Fibroblast of lung (primary cell): Measurements from ENCODE around the gene PXYLP1. TPM values are rescaled to one million over a fixed set of nuclear protein-coding genes. Genes with fewer than 3 reads are reported as not detected.

Source experiments
- DNase-seq, 2 donors: peaks; one replicate each; pipeline versions ENCODE4 v3.0.0 to v3.0.0-alpha.2; 2010; ENCODE audit warnings: low read depth in 2 of 2
- H2AFZ ChIP-seq: 2 replicates; pipeline ENCODE4 v1.5.1; 2012; ENCODE audit warnings: low read length, control low read depth, inconsistent platforms
- H3K27ac ChIP-seq: 2 replicates; pipeline ENCODE4 v1.5.1; 2011; ENCODE audit warnings: low read length, control low read depth; ENCODE audit not compliant: insufficient read depth
- H3K27me3 ChIP-seq: 2 replicates; pipeline ENCODE4 v1.5.1; 2011; ENCODE audit warnings: mild to moderate bottlenecking, low read length; ENCODE audit not compliant: control insufficient read depth, insufficient read depth
- H3K36me3 ChIP-seq: 2 replicates; pipeline ENCODE4 v1.5.1; 2011; ENCODE audit warnings: low read length; ENCODE audit not compliant: control insufficient read depth, insufficient read depth
- H3K4me1 ChIP-seq: 2 replicates; pipeline ENCODE4 v1.5.1; 2011; ENCODE audit warnings: low read length; ENCODE audit not compliant: control insufficient read depth, insufficient read depth; ENCODE audit errors: extremely low read depth
- H3K4me2 ChIP-seq: 2 replicates; pipeline ENCODE4 v1.5.1; 2011; ENCODE audit warnings: low read length, control low read depth; ENCODE audit not compliant: insufficient read depth; ENCODE audit errors: extremely low read depth
- H3K4me3 ChIP-seq, 4 experiments: fragments of 200-600 bp in 1 of 4; sonication (generic) in 1 of 4; replicated peaks in 1 of 4; 2 replicates each; pipeline ENCODE4 v1.5.1; 2011 to 2016; ENCODE audit warnings: low read length in 4 of 4, low read depth in 3 of 4, mild to moderate bottlenecking in 3 of 4, control low read depth in 2 of 4, inconsistent platforms in 1 of 4, mixed read lengths in 1 of 4; ENCODE audit not compliant: insufficient read depth in 1 of 4; ENCODE audit errors: control extremely low read depth in 1 of 4
- H3K79me2 ChIP-seq: 2 replicates; pipeline ENCODE4 v1.5.1; 2012; ENCODE audit warnings: mild to moderate bottlenecking, low read length, inconsistent platforms; ENCODE audit not compliant: control insufficient read depth, insufficient read depth
- H3K9ac ChIP-seq: 2 replicates; pipeline ENCODE4 v1.5.1; 2011; ENCODE audit warnings: mild to moderate bottlenecking, low read length, control low read depth; ENCODE audit not compliant: insufficient read depth
- H3K9me3 ChIP-seq: 2 replicates; pipeline ENCODE4 v1.5.1; 2012; ENCODE audit warnings: low read depth, low read length; ENCODE audit not compliant: control insufficient read depth, insufficient read depth
- H4K20me1 ChIP-seq: 2 replicates; pipeline ENCODE4 v1.5.1; 2011; ENCODE audit warnings: low read length; ENCODE audit not compliant: control insufficient read depth, insufficient read depth; ENCODE audit errors: extremely low read depth
- EZH2 ChIP-seq: IDR thresholded peaks from 2 replicates; pipeline ENCODE4 v1.5.1; 2012; ENCODE audit warnings: low read length, control low read depth, mild to moderate bottlenecking; ENCODE audit errors: missing control alignments
- polyA plus RNA-seq, 2 donors: library from polyadenylated mRNA; depleted of rRNA in 1 of 2; stranded (reverse) in 1 of 2; unstranded in 1 of 2; fragments of >200 nt; gene quantifications; 2 replicates each; pipeline ENCODE4 v1.2.1, GENCODE V29; 2011 to 2012; ENCODE audit warnings: missing spikeins in 1 of 2
- total RNA-seq: library from RNA; depleted of rRNA; stranded (reverse); fragments of >200 nt; gene quantifications from 2 replicates; pipeline ENCODE4 v1.2.1, GENCODE V29; 2014
- TF ChIP-seq, protein P1 (sequence below), 2 donors: IDR thresholded peaks in 1 of 2; conservative IDR thresholded peaks in 1 of 2; 1 replicate in 1 of 2; 2 replicates in 1 of 2; pipeline ENCODE4 v1.5.1; 2011 to 2012; ENCODE audit warnings: low read length in 2 of 2, control low read depth in 1 of 2, inconsistent platforms in 1 of 2, low read depth in 1 of 2, mild to moderate bottlenecking in 1 of 2

Gene PXYLP1
- total and polyA plus RNA-seq, 2 donors (not counting 1 experiment from before 2014, with no cell fraction given): 5.1 to 7.0 TPM

DNA sequence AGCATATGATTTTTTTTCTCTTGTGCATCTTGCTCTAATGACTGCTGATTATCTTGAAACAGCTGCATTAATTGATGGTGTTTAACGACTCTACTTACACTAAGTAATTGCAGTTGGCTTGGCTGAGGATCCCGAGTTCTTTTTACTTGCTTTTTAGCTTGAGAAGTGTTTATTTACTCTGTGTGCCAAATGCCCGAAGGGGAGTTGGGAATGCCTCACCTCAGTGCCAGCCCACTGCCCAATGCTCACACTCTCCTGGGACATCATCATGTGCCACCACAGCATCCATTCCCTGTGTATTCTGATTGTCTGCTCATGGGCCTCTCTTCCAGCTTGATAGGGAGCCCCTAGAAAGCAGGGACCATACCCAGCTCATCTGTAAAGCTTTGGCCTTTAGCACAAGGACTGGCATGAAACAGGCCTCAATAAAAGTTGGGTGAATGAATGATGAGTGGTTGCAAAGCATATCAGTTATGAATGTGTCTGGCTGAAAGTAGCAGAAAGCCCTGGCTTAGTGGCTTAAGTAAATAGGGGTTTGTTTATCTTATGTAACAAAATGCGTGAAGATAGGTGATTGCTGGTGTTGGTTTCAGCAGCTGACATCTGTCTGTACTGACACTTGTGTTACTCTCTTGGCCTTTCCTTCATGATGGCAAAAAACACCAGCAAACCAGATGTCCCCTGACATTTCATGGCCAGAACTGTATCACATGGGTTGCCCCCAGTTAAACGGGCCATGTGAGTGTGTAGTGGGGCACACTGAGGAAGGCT, 8.1 kb downstream of the PXYLP1 start:
- Histone ChIP-seq H3K9ac (no peak overlapping the region), H3K4me3 (no peak overlapping the region), H3K36me3 (no peaks in the 10 kb centered on the region), H3K9me3 (no peaks in the 10 kb centered on the region), H3K79me2 (no peaks in the 10 kb centered on the region), H3K4me2 (no peak overlapping the region), H3K27ac (no peak overlapping the region), H2AFZ (no peak overlapping the region), H3K27me3 (no peaks in the 10 kb centered on the region), H4K20me1 (no peaks in the 10 kb centered on the region), H3K4me1 (no peaks in the 10 kb centered on the region)
- DNase-seq: no peak
- TF ChIP-seq, protein P1, sequence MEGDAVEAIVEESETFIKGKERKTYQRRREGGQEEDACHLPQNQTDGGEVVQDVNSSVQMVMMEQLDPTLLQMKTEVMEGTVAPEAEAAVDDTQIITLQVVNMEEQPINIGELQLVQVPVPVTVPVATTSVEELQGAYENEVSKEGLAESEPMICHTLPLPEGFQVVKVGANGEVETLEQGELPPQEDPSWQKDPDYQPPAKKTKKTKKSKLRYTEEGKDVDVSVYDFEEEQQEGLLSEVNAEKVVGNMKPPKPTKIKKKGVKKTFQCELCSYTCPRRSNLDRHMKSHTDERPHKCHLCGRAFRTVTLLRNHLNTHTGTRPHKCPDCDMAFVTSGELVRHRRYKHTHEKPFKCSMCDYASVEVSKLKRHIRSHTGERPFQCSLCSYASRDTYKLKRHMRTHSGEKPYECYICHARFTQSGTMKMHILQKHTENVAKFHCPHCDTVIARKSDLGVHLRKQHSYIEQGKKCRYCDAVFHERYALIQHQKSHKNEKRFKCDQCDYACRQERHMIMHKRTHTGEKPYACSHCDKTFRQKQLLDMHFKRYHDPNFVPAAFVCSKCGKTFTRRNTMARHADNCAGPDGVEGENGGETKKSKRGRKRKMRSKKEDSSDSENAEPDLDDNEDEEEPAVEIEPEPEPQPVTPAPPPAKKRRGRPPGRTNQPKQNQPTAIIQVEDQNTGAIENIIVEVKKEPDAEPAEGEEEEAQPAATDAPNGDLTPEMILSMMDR (conservative IDR thresholded peaks at IDR 0.05 in 1 of 2, IDR thresholded peaks at IDR 0.05 in 1 of 2; ENCODE audit: low read depth in 1 of 2, low read length in 2 of 2): no peak
- TF ChIP-seq EZH2: no peak

DNA sequence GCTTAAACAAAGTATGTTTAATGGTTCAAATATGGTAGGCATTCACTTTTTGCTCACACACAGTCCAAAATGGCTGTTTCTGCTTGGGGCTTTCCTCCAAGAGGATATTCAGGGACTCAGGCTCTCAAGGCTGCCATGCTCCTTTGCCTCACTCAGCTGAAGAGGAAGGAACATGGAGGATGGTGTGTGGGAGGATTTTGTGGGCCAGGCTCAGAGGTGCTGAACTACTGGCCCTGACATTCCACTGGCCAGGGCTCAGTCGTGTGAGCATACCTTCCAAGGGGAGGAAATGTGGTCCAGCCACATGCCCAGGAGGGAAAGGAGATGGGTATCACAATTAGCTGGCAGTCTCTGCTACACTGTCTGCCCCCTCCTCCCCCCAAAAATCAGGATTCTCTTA, 8.7 kb downstream of the PXYLP1 start:
- H3K9ac ChIP-seq: no peak overlapping the region
- H3K27me3 ChIP-seq: no peaks in the 10 kb centered on the region
- no peak for DNase-seq
- H3K4me3 ChIP-seq: no peak overlapping the region
- no peaks in the 10 kb centered on the region for H3K36me3 ChIP-seq
- no peaks in the 10 kb centered on the region for H4K20me1 ChIP-seq
- no peak overlapping the region for H3K27ac ChIP-seq
- no peak overlapping the region for H2AFZ ChIP-seq
- no peak for TF ChIP-seq EZH2
- TF ChIP-seq, protein P1 (conservative IDR thresholded peaks at IDR 0.05 in 1 of 2, IDR thresholded peaks at IDR 0.05 in 1 of 2; ENCODE audit: low read depth in 1 of 2, low read length in 2 of 2): no peak
- H3K4me1 ChIP-seq: no peaks in the 10 kb centered on the region
- H3K4me2 ChIP-seq: no peak overlapping the region
- no peaks in the 10 kb centered on the region for H3K9me3 ChIP-seq
- no peaks in the 10 kb centered on the region for H3K79me2 ChIP-seq

DNA sequence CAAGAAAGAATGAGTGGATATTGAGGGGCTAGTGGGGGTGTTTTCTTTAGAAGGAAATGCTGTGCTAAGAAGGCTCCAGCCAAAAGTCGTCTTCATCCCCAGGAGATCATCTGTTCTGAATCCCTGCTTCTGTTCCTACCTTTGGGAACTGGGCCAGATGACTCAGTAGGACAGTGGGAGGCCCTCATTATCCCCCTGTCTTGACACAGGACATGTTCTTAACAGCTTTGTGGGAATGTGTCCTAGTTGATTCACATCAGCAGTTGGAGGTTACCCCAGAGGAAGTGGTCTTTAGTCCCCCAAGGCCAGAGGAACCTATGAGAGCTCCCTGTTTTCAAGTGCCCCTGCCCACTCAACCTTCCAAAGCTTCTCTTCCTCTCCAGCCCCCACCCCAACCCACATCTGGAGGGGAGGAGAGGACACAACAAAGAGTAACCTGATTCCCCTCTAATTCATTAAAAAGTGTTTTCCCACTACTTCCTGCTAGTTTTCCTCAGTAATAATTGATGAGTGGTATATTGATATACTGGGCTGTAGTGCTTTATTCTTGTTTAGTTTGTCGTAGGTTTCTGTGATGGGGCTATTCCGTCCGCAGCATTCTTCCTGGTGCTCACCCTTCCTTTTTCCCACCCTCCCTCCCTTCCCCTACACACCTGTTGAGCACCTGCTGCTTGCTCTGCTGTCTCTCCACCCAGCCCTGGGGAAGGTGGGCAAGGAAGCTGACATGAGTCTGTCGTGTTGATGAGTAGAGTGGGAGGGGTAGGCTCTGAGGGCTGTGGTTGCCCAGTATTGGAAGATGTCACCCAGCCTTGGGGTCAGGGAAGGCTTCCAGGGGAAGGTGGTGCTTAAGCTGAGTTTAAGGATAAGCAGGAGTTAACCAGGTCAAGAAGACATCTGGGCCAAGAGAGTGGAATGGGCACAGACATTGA, 9.3 kb downstream of the PXYLP1 start:
- TF ChIP-seq EZH2: no peak
- TF ChIP-seq, protein P1 (conservative IDR thresholded peaks at IDR 0.05 in 1 of 2, IDR thresholded peaks at IDR 0.05 in 1 of 2; ENCODE audit: low read depth in 1 of 2, low read length in 2 of 2): no peak
- peak in 1 of 2 donors; percentile 66 for DNase-seq
- Histone ChIP-seq H3K4me1 (no peaks in the 10 kb centered on the region), H3K79me2 (no peaks in the 10 kb centered on the region), H3K4me3 (no peak overlapping the region), H4K20me1 (no peaks in the 10 kb centered on the region), H2AFZ (no peak overlapping the region), H3K27me3 (no peaks in the 10 kb centered on the region), H3K27ac (no peak overlapping the region), H3K9ac (no peak overlapping the region), H3K36me3 (no peaks in the 10 kb centered on the region), H3K4me2 (no peak overlapping the region), H3K9me3 (no peaks in the 10 kb centered on the region)
